Endothelial cell of hepatic sinusoid (primary cell): Measurements from ENCODE around the gene GEMIN7.

Experiments
- in situ Hi-C: cut with HindIII; loops from 2 replicates; pipeline ENCODE4 v1.10.0; 2017; ENCODE audit warnings: low sequenced_read_pairs

GEMIN7 gene

DNA sequence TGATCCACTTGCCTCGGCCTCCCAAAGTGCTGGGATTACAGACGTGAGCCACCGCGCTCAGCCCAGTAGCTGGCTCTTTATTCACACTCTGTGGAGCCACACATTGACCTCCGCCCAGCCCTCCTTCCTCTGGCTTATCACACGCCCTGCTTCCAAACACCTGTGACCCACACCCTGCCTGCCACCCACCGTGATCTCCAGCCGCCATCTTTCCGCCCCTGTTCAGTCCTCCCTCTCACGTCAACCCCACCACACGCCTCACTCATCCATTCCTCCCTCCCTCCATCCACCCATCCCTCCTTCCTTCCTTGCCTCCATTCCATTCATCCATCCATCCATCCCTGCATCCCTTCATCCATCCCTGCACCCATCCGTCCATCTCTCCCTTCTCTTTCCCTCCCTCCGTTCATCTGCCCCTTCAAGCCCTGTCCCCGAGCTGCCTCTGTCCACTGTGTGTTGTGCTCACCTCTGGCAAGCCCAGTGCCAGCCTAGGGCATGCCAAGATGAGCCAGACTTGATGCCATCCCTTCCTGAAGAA lies 20.4 kb upstream of the GEMIN7 start:
- in situ Hi-C loops = no loop called here

DNA sequence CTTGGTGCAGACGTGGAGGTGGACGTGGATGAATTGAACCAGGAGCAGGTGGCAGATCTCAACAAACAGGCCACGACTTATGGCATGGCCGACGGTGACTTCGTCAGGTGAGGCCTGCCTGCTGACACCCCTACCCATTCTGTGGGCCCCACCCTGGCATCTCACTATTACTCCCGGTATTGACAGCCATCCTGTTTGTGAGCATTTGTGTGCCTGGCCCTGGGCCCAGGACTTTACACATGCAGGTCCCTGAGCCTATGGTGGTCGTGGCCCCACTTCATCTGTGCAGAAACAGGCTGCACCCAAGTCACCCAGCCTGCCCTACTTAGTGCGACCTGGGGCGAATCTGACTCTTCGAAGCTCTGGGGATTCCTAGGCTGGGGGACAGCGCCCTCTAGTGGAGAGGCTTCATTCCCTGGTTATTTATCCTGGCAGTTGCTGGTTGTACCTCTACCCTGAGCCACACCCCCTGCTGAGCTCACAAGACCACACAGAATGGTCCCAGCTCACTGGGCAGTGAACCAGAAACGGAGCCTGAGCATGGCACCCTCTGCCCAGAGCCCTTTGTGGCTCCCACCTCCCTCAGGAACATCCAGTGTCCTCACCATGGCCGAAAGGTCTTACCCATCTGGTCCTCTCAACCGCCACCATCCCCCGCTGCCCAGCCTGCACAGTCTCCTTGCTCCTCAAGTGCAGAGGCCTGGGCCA lies 19.6 kb upstream of the GEMIN7 start:
- in situ Hi-C loops = no loop called here

DNA sequence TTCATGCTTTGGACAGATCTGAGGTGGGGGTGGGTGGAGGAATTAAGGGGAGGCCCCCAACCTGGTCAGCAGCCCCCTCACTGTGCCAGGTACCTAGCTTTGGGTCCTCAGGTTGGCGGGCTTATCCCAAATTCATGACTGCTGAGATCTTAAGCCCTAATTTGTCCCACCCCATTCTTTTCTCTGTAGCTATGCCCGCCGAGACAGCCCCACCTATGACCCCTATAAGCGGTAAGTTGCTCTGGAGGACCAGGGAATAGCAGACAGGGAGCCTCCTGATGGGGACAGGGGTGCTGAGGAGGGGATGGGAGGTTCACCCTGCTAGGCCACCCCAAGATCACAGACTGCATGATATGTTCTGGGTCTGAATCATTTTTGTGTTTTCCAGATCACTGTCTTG lies 17.1 kb upstream of the GEMIN7 start:
- in situ Hi-C loops = no loop called here

DNA sequence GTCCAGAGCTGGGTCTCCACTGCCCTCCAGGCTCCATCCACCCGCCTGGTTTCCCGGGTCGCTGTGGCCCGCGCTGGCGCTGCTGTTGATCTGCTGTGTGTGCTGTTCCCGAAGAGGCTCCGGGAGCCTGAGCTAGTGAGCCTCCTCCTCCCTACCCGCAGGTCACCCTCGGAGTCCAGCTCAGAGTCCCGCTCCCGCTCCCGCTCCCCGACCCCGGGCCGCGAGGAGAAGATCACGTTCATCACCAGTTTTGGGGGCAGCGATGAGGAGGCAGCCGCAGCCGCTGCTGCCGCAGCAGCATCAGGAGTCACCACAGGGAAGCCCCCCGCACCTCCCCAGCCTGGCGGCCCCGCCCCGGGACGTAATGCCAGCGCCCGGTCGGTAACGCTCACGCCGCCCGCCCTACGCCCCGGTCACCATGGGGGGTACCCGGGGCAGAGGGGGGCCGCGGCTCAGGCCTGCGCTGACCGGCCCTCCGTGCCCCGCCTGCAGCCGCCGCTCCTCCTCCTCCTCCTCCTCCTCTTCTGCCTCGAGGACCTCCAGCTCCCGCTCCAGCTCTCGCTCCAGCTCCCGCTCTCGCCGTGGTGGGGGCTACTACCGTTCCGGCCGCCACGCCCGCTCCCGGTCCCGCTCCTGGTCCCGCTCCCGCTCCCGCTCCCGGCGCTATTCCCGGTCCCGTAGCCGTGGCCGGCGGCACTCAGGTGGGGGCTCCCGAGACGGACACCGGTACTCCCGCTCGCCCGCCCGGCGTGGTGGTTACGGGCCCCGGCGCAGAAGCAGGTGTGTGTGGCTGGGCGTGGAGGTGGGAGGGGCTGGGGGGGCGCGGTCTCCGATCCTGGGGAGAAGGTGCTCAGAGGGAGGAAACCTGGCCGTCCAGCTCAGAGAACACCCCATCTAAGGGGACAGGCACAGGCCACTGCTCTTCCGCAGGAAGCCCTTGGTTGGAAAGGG lies 14.9 kb upstream of the GEMIN7 start:
- in situ Hi-C loops = no loop called here

DNA sequence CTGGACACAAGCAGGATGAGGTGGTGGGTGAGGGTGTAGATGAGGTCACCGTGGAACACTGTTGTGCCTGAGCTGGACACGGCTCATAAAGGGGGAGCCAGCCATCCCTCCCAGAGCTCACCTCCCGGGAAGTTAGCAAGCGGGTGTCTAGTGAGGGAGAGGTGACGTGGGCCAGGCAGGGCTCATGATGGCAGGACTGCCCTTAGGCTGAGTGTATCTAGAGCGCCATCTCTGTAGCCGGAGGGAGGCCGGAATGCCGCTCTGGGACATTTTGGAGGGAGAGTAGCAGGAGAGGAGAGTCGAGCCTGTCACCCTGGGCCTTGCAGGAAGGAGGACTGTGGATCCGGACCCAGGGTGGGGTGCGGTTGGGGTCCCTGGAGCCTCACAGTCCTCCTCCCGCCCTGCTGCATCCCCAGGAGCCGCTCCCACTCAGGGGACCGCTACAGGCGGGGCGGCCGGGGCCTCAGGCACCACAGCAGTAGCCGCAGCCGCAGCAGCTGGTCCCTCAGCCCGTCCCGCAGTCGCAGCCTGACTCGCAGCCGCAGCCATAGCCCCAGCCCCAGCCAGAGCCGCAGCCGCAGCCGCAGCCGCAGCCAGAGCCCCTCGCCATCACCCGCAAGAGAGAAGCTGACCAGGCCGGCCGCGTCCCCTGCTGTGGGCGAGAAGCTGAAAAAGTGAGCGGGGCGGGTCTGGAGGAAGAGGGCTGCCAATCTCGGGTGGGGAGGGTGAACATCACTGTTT lies 12.0 kb upstream of the GEMIN7 start:
- in situ Hi-C loops = no loop called here

DNA sequence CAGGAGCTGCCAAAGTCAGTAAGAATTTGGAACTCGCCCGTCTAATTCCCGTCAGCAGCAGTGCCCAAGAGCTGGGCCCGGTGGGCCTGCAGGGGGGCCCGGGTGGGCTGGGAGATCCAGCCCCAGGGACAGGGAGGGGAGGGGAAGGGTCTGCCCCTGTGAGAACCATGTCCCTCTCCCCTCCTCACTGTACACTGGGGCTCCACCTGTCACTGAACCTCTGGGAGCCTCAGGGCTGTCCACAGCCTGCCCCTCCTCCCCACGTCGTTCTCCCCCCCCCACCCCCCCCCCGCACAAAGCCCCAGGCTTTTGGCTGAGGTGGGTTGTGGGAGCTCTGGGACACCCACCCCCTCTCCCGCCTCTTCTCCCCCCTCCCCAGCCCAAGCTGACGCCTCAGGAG lies 11.0 kb upstream of the GEMIN7 start:
- in situ Hi-C loops = no loop called here

DNA sequence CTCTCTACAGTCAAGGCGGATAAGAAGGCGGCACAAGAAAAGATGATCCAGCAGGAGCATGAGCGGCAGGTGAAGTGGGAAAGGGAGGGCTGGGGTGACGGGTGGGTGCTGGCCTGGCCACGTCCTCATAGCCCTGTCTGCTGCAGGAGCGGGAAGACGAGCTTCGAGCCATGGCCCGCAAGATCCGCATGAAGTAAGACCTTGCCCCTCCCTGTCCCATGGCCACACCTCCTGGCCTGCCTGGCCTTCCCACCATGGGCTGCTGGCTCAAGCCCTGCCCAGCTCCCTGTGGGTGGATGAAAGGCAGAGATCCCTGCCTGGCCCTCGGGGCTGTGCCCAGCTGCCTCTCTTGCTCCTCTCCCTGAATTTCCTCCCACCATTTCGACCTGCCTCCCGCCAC lies 10.0 kb upstream of the GEMIN7 start:
- in situ Hi-C loops = no loop called here

DNA sequence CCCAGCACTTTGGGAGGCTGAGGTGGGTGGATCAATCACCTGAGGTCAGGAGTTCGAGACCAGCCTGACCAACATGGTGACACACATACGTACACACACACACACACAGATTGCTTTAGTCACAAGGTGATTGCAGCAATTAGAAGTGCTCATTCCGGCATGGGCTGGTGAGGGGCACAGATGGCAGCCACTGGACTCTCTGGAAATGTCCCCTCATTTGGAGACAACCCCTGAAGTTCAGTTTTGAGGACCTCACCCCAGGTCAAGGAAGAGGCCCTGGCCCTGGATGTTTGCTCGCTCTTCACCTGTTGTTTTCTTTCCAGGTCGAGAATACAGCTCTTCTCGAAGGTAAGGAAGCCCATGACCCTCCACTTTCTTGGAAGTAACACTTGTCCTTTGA lies 8.8 kb upstream of the GEMIN7 start:
- in situ Hi-C loops = no loop called here

DNA sequence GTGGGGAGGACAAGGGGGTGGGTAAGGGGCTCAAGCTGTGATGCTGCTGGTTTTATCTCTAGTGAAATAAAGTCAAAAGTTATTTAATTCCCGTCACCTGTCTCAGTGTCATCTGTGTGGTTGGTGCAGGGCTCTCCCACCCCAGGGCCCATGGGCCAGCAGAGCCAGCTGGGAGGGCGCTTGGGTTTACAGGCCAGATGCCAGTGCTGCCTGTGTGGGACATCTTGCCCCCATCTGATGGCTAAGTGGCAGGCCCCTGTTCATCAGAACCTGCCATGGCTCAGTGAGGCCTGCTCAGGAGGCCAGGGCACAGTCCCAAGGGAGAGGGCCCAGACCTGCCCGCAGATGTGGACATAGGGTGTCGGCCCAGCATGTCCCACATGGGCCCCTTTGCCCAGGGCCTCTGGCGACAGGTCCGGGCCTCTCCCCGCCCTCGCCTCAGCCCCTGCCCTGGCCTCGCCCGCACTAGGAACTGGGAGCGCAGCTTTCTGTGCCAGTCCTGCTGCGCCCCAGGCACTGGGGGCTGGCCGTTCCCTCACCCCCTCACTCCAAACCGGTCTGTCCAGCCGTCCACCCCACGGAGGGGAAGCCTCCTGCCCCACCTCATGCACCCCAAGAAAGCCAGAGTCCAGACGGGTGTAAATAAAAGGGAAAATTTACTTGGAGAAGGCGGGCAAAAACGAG lies 8.1 kb upstream of the GEMIN7 start:
- in situ Hi-C loops = no loop called here

DNA sequence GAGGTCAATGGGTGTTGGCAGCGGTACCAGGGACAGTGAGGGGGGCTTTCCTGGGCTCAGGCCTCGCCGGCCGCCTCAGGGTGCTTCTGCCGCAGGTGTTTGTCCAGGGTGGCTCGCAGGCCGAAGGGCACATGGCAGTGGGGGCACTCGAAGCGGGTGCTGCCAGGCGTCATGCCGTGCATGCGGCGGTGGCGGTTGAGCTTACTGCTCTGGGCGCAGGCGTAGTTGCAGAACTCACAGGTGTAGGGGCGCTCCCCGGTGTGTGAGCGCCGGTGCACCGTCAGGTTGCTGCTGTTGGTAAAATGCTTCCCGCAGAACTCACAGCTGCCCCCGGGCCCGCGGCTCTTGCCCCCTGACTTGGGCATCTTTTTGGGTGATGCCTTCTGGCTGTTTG lies 7.5 kb upstream of the GEMIN7 start:
- in situ Hi-C loops = no loop called here

DNA sequence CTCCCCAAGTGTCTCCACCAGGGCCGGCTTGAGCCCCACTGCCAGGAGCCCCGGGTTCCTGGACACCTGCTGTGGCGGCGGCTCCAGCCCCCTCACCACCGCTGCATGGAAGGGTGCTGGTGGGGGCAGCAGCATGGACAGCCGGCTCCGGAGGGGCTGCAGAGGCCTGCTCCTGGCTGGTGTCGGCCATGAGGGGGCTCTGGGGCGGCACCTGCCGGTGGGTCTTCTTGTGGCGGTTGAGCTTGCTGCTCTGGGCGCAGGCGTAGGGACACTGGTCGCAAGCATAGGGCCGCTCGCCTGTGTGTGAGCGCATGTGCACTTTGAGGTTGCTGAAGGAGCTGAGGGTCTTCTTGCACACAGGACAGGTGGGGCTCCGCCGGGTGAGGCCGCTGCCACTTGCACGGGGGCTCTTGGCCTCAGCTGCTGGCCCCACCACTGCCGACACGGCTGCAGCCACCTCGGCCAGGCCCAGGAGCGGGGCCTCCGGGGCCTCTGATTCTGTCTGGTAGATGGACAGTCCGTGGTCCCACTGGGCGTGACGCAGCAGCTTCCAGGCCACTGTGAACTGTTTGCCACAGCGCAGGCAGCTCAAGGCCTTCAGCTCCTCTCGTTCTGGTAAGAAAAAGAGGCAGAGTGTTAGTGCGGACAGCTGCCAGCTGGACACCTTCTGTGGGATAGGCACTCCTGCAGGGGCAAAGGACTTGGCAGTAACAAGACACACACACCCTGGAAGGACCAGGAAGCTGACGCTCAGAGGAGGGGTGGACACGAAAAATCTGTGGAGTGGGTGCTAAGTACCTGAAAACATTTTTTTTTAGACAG lies 6.9 kb upstream of the GEMIN7 start:
- in situ Hi-C loops = no loop called here

DNA sequence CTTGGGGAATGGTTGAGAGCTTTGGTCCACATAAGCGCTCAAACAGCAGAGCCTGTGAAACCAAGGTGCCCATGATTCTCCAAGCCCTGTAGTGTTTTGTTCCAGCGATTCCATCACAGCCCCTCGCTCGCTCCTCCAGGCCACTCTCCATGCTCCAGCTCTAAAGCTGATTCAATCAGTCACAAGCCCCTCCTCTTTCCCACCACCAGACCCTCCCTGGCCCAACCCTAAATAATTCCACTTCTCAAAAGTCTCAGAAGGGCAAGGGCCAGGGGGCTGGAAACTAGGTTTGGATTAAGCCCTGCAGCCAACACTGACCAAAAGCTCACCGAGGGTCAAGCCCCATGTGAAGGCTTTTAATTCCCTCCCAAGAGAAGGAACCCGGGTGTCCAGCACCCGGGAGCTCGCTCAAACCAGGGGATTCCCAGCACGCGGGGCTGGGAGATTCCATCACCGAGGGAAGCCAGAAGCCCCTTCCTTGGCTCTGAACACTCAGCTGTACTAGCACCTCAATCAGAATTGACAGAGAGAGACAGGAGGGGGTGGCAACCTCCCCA lies 4.2 kb upstream of the GEMIN7 start:
- in situ Hi-C loops = no loop called here

DNA sequence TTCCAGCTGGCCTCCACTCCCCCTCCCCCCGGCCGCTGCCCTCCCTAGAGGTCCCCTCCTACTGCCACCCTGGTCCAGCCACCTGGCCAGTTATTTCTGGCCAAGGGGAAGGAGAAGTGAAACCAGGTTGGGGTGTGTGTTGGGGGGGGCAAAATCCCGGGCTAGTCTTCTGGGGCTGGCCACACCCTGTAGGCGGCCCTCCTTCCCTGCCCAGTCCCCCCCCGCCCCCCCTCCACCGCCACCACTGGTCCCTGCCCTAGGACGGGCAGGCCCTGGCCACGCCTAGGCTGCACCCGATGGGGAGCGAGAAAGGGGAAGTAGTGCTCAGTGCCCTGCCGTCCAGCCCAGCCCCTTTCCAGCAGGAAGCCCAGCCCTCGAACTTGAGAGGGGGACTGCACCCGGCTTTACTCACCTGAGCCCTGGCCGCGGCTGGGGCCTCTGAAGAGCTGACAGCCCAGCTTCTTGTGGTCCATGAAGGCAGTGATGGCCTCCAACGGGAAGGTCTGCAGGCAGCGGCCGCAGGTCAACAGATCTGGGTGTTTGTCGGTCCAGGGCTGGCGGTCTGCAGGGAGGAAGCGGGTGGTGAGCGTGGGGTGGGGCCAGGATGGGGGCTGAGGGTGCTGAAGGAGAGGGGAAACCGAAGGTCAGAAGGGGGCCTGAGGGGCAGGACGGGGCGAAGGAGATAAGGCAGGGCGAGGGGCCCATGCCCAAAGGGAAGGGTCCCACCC lies 3.6 kb upstream of the GEMIN7 start:
- in situ Hi-C loops = no loop called here

DNA sequence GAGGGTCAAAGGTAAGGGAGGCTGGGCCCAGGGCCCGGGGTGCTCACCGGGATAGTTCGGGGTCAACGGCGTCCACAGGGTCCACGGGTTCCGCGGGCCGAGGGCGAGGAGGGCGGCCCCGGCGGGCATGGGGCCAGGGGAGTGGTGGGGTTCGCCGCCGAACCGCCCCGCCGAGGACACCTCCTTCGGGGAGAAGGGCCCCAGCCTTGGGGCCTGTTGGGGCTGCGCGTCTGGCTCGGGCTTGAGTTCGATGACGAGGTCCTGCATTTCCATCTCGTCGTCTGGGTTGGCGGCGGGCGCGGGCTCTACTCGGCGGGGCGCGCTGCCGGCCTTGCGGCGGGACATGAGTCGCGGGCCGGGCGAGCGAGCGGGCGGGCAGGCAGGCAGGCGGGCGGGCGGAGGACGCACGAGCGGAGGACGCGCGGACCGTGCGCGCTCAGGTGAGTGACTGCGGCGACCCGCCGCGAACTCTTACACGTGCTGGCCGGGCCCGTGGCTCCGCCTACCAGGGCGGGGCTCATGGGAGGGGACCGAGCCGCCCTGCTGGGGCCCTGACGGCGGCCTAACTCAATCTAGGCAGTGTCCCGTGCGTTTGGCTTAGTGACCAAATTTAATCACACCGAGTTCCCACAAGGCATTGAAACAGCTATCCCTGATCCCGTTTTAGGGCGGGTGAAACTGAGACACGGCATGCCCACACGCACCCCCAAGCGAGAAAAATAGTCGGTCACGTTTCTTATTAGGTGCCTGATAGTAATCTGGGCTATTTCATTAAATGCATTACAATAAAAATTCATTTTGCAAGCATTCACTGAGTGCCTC lies 2.8 kb upstream of the GEMIN7 start, which contains the start of gene ZNF296:
TSS of gene ZNF296 (minus strand) at position 450 of the 822 bp plus-strand sequence. CDS start at position 345, 105 bp downstream.
- in situ Hi-C loops = no loop called here

DNA sequence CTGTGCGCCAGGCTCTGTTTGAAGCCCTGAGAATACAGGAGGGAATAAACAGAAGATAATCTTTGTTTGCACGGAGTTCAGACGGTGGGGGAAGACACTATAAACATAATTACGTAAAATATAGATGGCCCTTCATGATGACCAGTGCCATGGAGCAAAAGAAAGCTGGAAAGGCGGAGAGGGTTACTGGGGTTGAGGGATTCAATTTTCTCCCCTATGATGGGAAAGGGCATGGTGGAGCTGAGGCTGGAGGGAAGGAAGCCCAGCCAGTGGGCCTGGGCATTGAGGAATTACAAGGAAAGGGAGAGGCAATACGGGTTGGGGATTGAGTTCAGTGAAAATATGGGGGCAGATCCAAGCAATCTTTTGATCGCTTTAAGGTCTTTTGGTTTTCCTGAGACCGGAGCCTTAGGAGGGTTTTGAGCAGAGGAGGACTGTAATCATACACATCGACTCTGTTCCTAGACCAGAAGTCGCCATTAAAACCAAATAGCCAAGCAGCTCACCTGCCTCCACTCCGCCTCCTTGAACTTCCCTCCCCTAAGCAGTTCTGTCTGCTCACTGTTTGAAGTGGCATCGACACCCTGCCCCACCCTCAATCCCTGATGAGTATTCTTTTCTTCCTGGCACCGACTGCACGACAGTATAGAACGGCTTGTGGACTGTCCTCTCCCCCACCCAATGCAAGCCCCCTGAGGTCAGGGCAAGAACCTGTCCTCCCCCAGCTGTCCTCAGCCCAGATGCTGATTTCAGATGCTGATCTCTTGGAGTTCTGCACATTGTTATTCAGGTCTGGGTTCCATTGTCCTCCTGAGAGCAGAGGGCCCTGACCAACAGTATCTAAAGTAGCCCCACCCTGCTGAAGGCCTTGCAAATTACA lies 2.0 kb upstream of the GEMIN7 start:
- in situ Hi-C loops = no loop called here

DNA sequence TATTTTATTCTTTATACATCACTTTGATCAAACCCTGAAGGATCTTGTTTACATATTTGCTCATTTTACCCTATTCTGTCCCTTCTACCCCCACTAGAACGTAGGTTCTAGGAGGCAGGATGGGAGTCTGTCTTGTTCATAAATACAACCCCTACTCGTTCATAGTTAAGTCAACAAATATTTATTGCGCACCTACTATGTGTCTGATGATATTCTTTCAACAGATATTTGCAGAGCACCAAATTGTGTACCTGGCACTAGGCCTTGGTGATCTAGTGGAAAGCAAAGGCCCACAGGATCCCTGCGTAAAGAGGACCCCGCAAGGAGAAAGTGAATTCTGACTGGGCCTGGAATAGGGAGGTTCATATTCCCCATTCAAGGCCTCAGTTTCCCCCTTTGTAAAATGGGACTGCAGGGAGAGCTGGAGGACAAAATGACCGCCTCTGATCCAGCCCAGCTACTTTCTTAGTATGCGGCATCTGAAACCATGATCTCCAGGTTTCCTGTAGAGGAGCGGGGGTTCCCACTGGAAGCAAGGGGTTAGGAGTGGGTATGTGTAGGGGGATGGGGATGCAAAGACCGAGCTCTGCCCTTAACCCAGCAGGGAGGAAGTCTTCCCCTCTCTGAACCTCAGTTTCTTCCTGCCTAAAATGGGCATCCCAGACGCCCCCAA lies 534 bp upstream of the GEMIN7 start:
- in situ Hi-C loops = no loop called here
